ENCODE measurements around the gene EIF4A3. TPM values are rescaled to one million over a fixed set of nuclear protein-coding genes. Genes with fewer than 3 reads are reported as not detected.

Gene EIF4A3
- total RNA-seq, 4 donors from 2014 or later, result 31.0 to 61.0 (median 39.8) TPM

GRCh38 chr17:80102664-80103448 is 44.1 kb downstream of the EIF4A3 start:
- TF ChIP-seq POLR2A (IDR thresholded peaks at IDR 0.05; ENCODE audit: low read depth) (no peak), CTCF (IDR thresholded peaks at IDR 0.05) (no peak), EP300 (IDR thresholded peaks at IDR 0.05) (no peak), POLR2AphosphoS5 (IDR thresholded peaks at IDR 0.05) (no peak)
- Histone ChIP-seq H3K4me1 (peaks cover 14 to 41% (median 27%) of the 10 kb centered on the region in 4 donors), H3K9me3 (no peaks in the 10 kb centered on the region), H3K27me3 (no peaks in the 10 kb centered on the region), H3K27ac (replicated peaks in 1 of 4) (no peak overlapping the region), H3K36me3 (peaks cover 0 to 16% (median 6%) of the 10 kb centered on the region in 4 donors), H3K4me3 (peak overlapping the region in 1 of 4 donors; percentile 93)
- no peak for DNase-seq (ENCODE audit: extremely low spot score)
- intact Hi-C loops (cut with DNase I), result loop anchor here (5.0 kb wide), 1 partner anchor 44 kb away; the partner anchor contains the start of gene EIF4A3
- WGBS, result 91% methylated on average over 11 of the region's 15 CpGs

DNA sequence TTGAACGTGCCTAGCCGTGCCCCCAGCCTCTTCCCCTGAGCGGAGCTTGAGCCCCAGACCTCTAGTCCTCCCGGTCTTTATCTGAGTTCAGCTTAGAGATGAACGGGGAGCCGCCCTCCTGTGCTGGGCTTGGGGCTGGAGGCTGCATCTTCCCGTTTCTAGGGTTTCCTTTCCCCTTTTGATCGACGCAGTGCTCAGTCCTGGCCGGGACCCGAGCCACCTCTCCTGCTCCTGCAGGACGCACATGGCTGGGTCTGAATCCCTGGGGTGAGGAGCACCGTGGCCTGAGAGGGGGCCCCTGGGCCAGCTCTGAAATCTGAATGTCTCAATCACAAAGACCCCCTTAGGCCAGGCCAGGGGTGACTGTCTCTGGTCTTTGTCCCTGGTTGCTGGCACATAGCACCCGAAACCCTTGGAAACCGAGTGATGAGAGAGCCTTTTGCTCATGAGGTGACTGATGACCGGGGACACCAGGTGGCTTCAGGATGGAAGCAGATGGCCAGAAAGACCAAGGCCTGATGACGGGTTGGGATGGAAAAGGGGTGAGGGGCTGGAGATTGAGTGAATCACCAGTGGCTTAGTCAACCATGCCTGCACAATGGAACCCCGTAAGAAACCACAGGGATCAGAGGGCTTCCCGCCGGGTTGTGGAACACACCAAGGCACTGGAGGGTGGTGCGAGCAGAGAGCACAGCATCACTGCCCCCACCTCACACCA is 44.8 kb downstream of the EIF4A3 start:
- peaks cover 14 to 41% (median 27%) of the 10 kb centered on the region in 4 donors for H3K4me1 ChIP-seq
- 34% methylated on average over 16 of the region's 21 CpGs for WGBS
- no peak for TF ChIP-seq POLR2AphosphoS5 (IDR thresholded peaks at IDR 0.05)
- no peak for TF ChIP-seq EP300 (IDR thresholded peaks at IDR 0.05)
- no peak for TF ChIP-seq POLR2A (IDR thresholded peaks at IDR 0.05; ENCODE audit: low read depth)
- H3K4me3 ChIP-seq, result peak overlapping the region; percentile 85 to 97 (median 92)
- H3K36me3 ChIP-seq, result peaks cover 0 to 13% (median 4%) of the 10 kb centered on the region in 4 donors
- no peaks in the 10 kb centered on the region for H3K9me3 ChIP-seq
- peak overlapping the region; percentile 91 to 96 (median 94) for H3K27ac ChIP-seq (replicated peaks in 1 of 4)
- intact Hi-C loops (cut with DNase I), result loop anchor here (5.0 kb wide), 1 partner anchor 45 kb away; the partner anchor contains the start of gene EIF4A3
- no peaks in the 10 kb centered on the region for H3K27me3 ChIP-seq
- no peak for DNase-seq (ENCODE audit: extremely low spot score)

- TF ChIP-seq POLR2AphosphoS5 (IDR thresholded peaks at IDR 0.05) (peak; percentile 73 to 82), CTCF (IDR thresholded peaks at IDR 0.05) (peak; percentile 88 to 97 (median 91)), POLR2A (IDR thresholded peaks at IDR 0.05; ENCODE audit: low read depth) (no peak), EP300 (IDR thresholded peaks at IDR 0.05) (no peak)
- DNase-seq (ENCODE audit: extremely low spot score), result no peak
- under 1% methylated on average over 28 of the region's 114 CpGs for WGBS
These were observed 45.6 kb downstream of the EIF4A3 start, which contains the start of gene GAA for GRCh38 chr17:80101011-80101945. Gene GAA, plus strand, starts transcription at chr17:80101581. Its CDS starts 3,006 bp downstream, at chr17:80104587.

GRCh38 chr17:80100035-80100323 is 46.9 kb downstream of the EIF4A3 start:
- H3K9me3 ChIP-seq, result no peaks in the 10 kb centered on the region
- peak overlapping the region in 1 of 4 donors; percentile 91 for H3K27ac ChIP-seq (replicated peaks in 1 of 4)
- H3K36me3 ChIP-seq, result peaks cover 0 to 3% (median 2%) of the 10 kb centered on the region in 4 donors
- H3K27me3 ChIP-seq, result no peaks in the 10 kb centered on the region
- peaks cover 14 to 33% (median 20%) of the 10 kb centered on the region in 4 donors for H3K4me1 ChIP-seq
- H3K4me3 ChIP-seq, result no peak overlapping the region
- no peak for DNase-seq (ENCODE audit: extremely low spot score)
- intact Hi-C loops (cut with DNase I), result loop anchor here (5.0 kb wide), 1 partner anchor 47 kb away; the partner anchor contains the start of gene EIF4A3
- WGBS, result 88% methylated on average over 4 of the region's 4 CpGs
- no peak for TF ChIP-seq CTCF (IDR thresholded peaks at IDR 0.05)
- TF ChIP-seq POLR2AphosphoS5 (IDR thresholded peaks at IDR 0.05), result no peak
- no peak for TF ChIP-seq POLR2A (IDR thresholded peaks at IDR 0.05; ENCODE audit: low read depth)
- TF ChIP-seq EP300 (IDR thresholded peaks at IDR 0.05), result no peak

More at GRCh38 chr17:80101011-80101945, 45.6 kb downstream of the EIF4A3 start, which contains the start of gene GAA:
- peaks cover 14 to 41% (median 27%) of the 10 kb centered on the region in 4 donors for H3K4me1 ChIP-seq
- peaks cover 0 to 8% (median 2%) of the 10 kb centered on the region in 4 donors for H3K36me3 ChIP-seq
- H3K27me3 ChIP-seq, result no peaks in the 10 kb centered on the region
- intact Hi-C loops (cut with DNase I), result loop anchor here (5.0 kb wide), 1 partner anchor 46 kb away; the partner anchor contains the start of gene EIF4A3
- H3K4me3 ChIP-seq, result peak within 1 kb of the TSS; percentile 85 to 97 (median 92)
- H3K27ac ChIP-seq (replicated peaks in 1 of 4), result peak within 1 kb of the TSS; percentile 91 to 96 (median 94)
- H3K9me3 ChIP-seq, result no peaks in the 10 kb centered on the region

Measured in esophagus muscularis mucosa (tissue), 4 donors.